Measurements from ENCODE around the gene C2orf15.
A peak's percentile ranks its signal among the peaks of the same experiment; 100 is the strongest.
"Not testable (repeated sequence)": the region's sequence is repeated elsewhere in the genome, so short reads cannot be mapped to it uniquely, and the experiment has no call there.

The C2orf15 gene

DNA sequence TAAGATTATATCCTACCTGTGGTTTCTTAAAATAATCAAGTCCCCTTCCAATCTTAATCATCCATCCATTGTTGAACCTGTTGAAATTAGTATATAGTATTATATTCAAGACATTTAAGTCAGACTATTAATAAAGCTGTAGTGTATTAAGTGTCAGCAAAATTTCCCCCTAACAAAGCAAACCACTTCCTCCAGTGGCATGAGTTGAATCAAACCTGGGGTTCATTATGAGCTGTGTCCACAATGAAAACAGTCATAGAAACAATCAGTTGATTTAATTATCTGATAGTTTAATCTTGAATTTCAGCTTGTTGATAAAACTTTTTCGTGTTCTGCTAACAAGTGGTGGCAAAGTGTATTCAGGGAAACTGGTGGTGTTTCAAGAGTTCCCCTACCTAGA lies 28.0 kb downstream of the C2orf15 start:
- DNase-seq, result no peak

DNA sequence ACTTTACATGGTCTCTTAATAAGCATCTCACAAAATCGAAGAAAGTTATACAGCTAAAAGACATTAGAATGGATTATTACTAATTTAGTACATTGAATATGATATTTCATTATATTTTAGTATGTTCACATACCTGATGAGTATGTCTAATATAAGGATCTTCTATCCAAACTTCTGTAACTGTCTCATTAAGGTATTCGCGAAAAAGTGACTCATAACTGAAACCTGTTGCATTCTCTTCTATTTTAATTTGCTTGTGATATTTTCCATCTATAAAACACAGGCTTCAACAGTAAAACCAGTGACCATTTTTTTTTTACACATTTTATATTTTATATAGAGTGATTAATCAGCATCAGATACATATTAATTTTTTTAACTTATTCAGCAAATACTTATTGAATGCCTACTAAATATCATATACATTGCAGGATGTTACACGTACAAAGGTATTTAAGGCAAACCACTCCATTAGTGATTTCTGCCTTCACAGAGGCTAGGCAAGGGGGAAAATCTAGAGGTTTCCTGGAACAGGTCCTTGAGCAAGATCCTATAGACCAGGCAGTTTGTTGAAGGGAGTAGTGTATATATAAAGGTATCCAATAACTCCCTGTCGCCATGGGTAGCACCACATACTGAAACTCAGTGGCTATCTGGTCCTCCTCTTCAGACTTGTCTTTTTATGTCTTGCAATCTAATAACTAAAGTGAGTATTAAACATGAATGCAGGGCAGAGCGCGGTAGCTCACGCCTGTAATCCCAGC lies 30.1 kb downstream of the C2orf15 start:
- DNase-seq, result no peak

DNA sequence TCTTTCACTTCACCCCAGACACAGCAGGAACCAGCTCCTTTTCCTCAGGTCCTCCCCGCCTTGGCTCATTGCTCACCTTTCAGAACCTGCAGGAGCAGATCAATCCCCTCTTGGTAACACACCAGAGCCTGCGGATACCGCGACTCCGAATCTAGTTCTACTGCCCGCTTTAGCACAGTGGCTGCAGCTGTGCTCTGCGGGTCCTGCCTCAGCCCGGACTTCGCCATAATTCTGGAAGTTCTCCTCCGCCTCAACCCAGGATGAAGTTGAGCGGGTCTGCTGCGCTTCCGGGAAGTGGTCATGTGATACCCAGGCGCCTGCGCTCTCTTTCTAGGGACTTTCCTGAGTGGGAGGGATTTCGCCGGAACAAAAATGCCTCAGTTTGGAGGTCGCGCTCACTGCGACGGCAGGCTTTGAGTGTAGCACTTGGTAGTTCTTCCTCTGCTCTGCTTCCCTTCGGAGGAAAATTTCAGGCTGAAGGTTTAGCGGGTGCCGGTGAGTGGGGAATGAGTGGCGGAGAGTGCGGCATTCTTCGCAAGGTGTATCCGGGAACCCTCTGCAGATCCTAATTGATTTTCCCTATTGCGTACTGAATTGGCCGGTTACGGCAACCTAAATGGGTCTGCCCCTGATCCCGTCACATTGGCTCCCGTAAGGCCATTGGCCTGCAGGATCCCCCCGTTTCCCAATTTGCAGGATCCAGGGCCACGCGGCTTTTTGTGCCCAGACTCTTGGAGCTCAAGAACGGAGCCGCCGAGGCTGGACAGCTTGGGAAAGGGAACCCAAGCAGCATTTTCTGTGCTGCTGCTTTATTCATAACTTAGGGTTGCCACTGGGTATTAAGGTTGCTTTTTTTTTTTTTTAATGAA lies 39.5 kb downstream of the C2orf15 start, which contains the start of the genes MITD1 and MRPL30:
Gene MITD1, minus strand, starts transcription at position 304 of the 869 bp plus-strand sequence. Its CDS starts 77 bp downstream, at position 227.
Gene MRPL30, plus strand, starts transcription at position 430 of the 869 bp plus-strand sequence. CDS start 5,020 bp downstream, outside the sequence.
- peak; percentile 88 for DNase-seq

DNA sequence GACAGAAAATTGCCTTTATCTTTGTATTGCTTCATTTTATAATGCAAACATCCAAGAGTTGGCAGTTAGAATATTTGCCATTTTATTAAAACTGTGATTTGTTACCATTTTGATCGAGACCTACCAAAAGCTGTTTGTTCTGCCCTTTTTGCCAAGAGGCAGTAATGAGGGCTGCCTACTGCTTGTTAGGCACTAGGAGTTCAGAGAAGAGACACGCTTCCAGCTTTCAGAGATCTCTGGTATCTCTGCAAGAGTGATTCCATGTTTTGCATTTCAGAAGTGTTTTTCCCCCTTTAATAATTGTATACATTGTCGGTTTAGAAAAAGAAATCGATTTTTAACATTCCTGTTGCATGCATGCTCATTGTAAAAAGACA lies 40.1 kb downstream of the C2orf15 start:
- DNase-seq, result no peak

DNA sequence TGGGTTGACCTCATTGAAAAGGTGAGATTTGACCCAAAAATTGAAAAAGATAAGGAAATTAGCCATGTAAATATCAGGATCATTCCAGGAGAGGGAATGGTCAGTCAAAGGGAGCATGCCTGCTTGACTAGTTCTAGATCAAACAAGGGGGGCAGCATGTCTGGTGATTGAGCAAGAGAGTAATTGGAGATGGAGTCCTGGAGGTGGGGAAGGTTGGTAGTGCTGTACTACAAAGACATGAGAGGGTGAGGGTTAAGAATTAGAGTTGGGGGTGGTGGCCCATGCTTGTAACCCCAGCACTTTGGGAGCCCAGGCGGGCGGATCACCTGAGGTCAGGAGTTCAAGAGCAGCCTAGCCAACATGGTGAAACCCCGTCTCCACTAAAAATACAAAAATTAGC lies 41.5 kb downstream of the C2orf15 start:
- DNase-seq, result no peak

DNA sequence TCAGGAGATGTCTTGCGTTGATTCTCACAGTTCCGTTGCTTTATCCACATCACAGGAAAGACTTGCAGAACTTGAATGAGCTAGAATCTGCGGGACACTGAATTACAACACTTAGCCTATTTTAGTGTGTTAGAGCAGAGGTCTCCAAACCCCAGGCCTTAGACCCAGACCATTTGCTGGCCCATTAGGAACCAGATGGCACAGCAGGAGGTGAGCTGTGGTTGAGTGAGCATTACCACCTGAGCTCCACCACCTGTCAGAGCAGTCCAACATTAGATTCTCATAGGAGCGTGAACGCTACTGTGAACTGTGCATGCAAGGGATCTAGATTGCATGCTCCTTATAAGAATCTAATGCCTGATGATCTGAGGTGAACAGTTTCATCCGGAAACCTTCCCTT lies 43.3 kb downstream of the C2orf15 start:
- DNase-seq, result no peak

DNA sequence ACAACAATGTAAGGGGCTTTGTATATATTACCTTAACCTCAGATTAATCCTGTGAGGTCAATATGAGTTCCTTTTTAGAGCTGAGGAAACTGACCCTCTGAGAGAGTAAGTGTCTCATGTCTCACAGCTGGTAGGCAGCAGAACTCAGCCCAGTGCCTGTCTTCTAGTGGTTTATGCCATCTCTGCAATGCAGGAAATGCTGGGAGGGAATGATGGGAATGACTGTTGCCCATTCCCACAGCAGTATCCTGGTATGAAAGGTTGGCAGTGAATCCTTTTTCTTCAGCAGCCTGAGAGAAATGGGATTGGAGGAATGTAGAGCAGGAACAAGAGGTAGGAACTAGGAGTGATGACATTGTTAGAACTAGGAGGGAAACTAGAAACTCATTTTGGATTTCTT lies 45.5 kb downstream of the C2orf15 start:
- DNase-seq, result peak; percentile 28

DNA sequence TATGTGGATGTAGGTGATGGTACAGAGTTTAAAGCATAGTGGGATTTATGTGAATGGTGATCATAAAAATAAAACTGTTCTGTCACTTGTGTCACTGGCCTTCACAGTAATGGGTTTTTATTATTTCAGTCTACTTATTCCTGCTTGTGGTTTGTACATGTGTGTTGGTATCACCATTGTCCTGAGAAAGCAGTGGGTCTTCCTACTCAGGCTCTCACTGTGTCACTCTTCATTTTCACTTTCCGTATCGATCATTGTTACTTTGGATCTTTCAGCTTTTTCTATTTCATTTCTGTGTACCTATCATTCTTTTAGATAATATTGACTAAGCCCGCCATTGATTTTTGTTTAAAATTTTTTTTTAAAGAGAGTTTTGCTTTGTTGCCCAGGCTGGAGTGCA lies 46.9 kb downstream of the C2orf15 start:
- no peak for DNase-seq

DNA sequence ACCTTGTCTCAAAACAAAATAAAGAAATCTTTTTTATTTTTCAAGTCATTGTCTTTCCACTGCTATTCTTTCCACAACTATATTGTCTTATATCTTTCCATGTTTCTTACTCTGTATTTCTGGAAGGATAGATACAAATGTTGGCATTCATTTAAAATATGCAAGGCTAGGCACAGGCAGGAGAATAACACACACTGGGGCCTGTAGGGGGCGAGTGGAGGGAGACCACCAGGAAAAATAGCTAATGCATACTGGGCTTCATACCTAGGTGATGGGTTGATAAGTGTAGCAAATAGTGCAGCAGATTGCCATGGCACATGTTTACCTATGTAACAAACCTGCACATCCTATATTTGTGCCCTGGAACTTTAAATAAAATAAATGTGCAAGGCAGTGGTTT lies 49.0 kb downstream of the C2orf15 start:
- no peak for DNase-seq

DNA sequence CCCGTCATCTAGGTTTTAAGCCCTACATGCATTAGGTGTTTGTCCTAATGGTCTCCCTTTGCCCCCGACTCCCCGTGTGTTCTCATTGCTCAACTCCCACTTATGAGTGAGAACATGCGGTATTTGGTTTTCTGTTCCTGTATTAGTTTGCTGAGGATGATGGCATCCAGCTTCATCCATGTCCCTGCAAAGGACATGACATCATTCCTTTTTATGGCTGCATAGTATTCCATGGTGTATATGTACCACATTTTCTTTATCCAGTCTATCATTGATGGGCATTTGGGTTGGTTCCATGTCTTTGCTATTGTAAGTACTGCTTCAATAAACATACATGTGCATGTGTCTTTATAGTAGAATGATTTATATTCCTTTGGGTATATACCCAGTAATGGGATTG lies 50.9 kb downstream of the C2orf15 start:
- not testable (repeated sequence) for DNase-seq

DNA sequence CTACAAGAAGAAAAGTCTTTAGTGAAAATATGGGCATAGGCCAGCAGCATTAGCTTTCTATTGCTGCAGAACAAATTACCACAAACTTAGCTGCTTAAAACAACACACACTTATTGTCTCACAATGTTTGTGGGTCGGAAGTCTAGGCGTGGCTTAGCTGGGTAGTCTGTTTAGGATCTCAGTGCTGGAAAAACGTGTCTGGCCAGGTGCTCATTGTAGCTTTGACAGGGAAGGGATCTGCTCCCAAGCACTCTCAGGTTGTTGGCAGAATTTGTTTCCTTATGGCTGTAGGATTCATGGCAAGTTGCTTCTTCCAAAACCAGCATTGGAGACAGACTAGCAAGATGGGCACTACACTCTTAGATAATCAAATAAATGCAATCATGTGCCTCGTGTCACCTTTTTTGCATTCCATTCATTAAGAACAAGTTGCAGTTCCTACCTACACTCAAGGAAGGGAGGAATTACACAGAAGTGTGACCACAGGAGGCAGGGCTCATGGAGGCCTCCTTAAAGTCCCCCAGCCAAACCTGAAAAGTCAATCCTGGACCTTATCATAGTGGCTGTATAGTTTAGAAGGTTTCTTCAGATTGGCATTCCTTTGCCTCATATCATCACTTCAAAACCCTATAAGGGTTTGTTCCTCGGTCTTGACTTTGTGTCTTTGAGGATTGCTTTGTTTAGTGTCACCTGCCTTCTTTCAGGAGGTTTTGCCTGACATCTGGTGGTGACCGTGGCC lies 56.8 kb downstream of the C2orf15 start:
- DNase-seq, result no peak

DNA sequence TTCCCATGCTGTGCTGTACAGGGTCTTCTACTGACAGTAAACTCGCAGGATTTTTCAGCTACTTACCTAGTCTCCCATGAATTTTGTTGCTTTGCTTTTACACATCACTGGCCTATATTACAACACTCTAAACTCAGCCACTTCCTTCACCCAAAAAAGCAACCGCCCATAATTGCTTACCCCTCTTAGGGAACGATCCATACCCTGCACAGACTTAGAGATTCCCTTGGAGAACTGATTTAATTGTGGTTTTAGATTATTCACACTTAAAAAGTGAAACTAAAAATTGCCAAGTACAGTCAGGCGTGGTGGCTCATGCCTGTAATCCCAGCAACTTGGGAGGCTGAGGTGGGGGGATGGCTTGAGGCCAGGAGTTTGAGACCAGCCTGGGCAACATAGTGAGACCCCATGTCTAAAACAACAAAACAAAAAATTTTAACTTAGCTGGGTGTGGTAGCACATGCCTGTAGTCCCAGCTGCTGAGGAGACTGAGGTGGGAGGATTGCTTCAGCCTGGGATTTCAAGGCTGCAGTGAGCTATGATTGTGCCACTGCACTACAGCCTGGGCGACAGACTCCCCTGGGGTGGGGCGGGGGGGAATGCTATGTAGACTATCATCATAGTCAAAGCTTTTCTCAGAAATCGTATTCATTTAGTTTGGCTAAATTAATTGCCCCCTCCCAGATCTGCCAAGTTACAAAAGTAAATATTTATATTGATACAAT lies 58.7 kb downstream of the C2orf15 start:
- DNase-seq, result no peak

All from NCI-H226 (cell line).